Neural cell (in vitro differentiated cells): ENCODE results near the gene ADAMTS15. TPM values are rescaled to one million over a fixed set of nuclear protein-coding genes. Genes with fewer than 3 reads are reported as not detected.

Experiments
- H2AFZ ChIP-seq: fragments of 200-600, 300-800 bp; sonication (generic), shearing (Covaris generic); 2 replicates; pipeline ENCODE4 v1.6.0; 2014; ENCODE audit warnings: low read depth, mild to moderate bottlenecking, antibody characterized with exemption, low read length, moderate library complexity
- H3F3A ChIP-seq: fragments of 200-600 bp; shearing (Covaris generic); 2 replicates; pipeline ENCODE4 v1.6.1; 2016; ENCODE audit warnings: mild to moderate bottlenecking, moderate library complexity, mixed read lengths, antibody characterized with exemption, low read length; ENCODE audit not compliant: insufficient read depth, poor library complexity, severe bottlenecking
- H3K27ac ChIP-seq: fragments of 200-600, 300-800 bp; sonication (generic), shearing (Covaris generic); 2 replicates; pipeline ENCODE4 v1.5.1; 2014; ENCODE audit warnings: mild to moderate bottlenecking, low read length, moderate library complexity
- H3K27me3 ChIP-seq: fragments of 300-800, 200-600 bp; sonication (generic), shearing (Covaris generic); 2 replicates; pipeline ENCODE4 v1.6.0; 2014; ENCODE audit warnings: mild to moderate bottlenecking, low read depth, low read length, moderate library complexity; ENCODE audit not compliant: insufficient read depth
- H3K36me3 ChIP-seq: fragments of 300-800, 200-600 bp; sonication (generic), shearing (Covaris generic); 2 replicates; pipeline ENCODE4 v1.5.1; 2014; ENCODE audit warnings: mild to moderate bottlenecking, antibody characterized with exemption, low read length, moderate library complexity; ENCODE audit not compliant: insufficient read depth
- H3K4me2 ChIP-seq: fragments of 300-800, 200-600 bp; sonication (generic), shearing (Covaris generic); 2 replicates; pipeline ENCODE4 v1.6.0; 2014; ENCODE audit warnings: mild to moderate bottlenecking, low read length
- H3K4me3 ChIP-seq: fragments of 300-800, 200-600 bp; sonication (generic), shearing (Covaris generic); 2 replicates; pipeline ENCODE4 v1.5.1; 2014; ENCODE audit warnings: mild to moderate bottlenecking, low read length, moderate library complexity
- H3K79me2 ChIP-seq: fragments of 200-600 bp; shearing (Covaris generic); replicated peaks from 2 replicates; pipeline ENCODE4 v1.6.0; 2014; ENCODE audit warnings: mild to moderate bottlenecking, low read length, moderate library complexity; ENCODE audit not compliant: insufficient read depth
- H3K9ac ChIP-seq: fragments of 300-800, 200-600 bp; sonication (generic), shearing (Covaris generic); 2 replicates; pipeline ENCODE4 v1.6.1; 2016; ENCODE audit warnings: mild to moderate bottlenecking, low read length, mixed read lengths
- H3K9me2 ChIP-seq: fragments of 200-600 bp; shearing (Covaris generic); 2 replicates; pipeline ENCODE4 v1.6.1; 2016; ENCODE audit warnings: mild to moderate bottlenecking, low read length, mixed read lengths; ENCODE audit not compliant: insufficient read depth
- H3K9me3 ChIP-seq: fragments of 200-600, 300-800 bp; sonication (generic), shearing (Covaris generic); 2 replicates; pipeline ENCODE4 v1.6.1; 2016; ENCODE audit warnings: mild to moderate bottlenecking, mixed run types, low read length, moderate library complexity, mixed read lengths
- H4K20me1 ChIP-seq: fragments of 200-600 bp; shearing (Covaris generic); 2 replicates; pipeline ENCODE4 v1.6.1; 2016; ENCODE audit warnings: mild to moderate bottlenecking, mixed run types; ENCODE audit not compliant: insufficient read depth
- CTCF ChIP-seq: fragments of 450-650 bp; IDR thresholded peaks from 2 replicates; pipeline ENCODE4 v1.5.1; 2014; ENCODE audit warnings: antibody characterized with exemption, mild to moderate bottlenecking, moderate library complexity; ENCODE audit not compliant: poor library complexity, severe bottlenecking
- EP300 ChIP-seq: fragments of 450-650 bp; conservative IDR thresholded peaks from 2 replicates; pipeline ENCODE4 v1.6.1; 2014; ENCODE audit warnings: antibody characterized with exemption, mild to moderate bottlenecking, moderate library complexity; ENCODE audit not compliant: poor library complexity, severe bottlenecking
- EZH2 ChIP-seq: fragments of 200-600, 300-800 bp; shearing (Covaris generic), sonication (generic); IDR thresholded peaks from 2 replicates; pipeline ENCODE4 v1.6.1; 2014; ENCODE audit warnings: antibody characterized with exemption, low read length, borderline replicate concordance, mild to moderate bottlenecking; ENCODE audit not compliant: insufficient read depth, poor library complexity, severe bottlenecking
- MXI1 ChIP-seq: fragments of 450-650 bp; conservative IDR thresholded peaks from 2 replicates; pipeline ENCODE4 v1.6.1; 2014; ENCODE audit warnings: antibody characterized with exemption, mild to moderate bottlenecking; ENCODE audit not compliant: poor library complexity, severe bottlenecking
- POLR2AphosphoS5 ChIP-seq: IDR thresholded peaks from 2 replicates; pipeline ENCODE4 v1.6.1; 2012
- RAD21 ChIP-seq: fragments of 450-650 bp; conservative IDR thresholded peaks from 2 replicates; pipeline ENCODE4 v1.6.1; 2014; ENCODE audit warnings: antibody characterized with exemption, mild to moderate bottlenecking, moderate library complexity
- SMC3 ChIP-seq: fragments of 450-650 bp; conservative IDR thresholded peaks from 2 replicates; pipeline ENCODE4 v1.6.1; 2014; ENCODE audit warnings: antibody characterized with exemption, mild to moderate bottlenecking, moderate library complexity; ENCODE audit not compliant: poor library complexity
- TAF1 ChIP-seq: IDR thresholded peaks from 2 replicates; pipeline ENCODE4 v1.6.1; 2012; ENCODE audit warnings: low read depth
- polyA plus RNA-seq: library from polyadenylated mRNA; depleted of rRNA; stranded (reverse); fragments of >200 nt; gene quantifications from 2 replicates; pipeline ENCODE4 v1.2.3, GENCODE V29; 2014
- TF ChIP-seq, protein P1 (sequence below): IDR thresholded peaks from 2 replicates; pipeline ENCODE4 v1.6.1; 2012; ENCODE audit warnings: borderline replicate concordance

Gene ADAMTS15
- polyA plus RNA-seq, 1 donor from 2014 or later, result 1.1 TPM

GRCh38 chr11:130469181-130469580 is 20.7 kb downstream of the ADAMTS15 start:
- Histone ChIP-seq H4K20me1 (no peaks in the 10 kb centered on the region), H3K36me3 (no peaks in the 10 kb centered on the region), H3K9me2 (no peaks in the 10 kb centered on the region), H3F3A (no peaks in the 10 kb centered on the region), H3K9ac (no peak overlapping the region), H2AFZ (no peak overlapping the region), H3K27me3 (no peaks in the 10 kb centered on the region), H3K27ac (no peak overlapping the region), H3K79me2 (no peaks in the 10 kb centered on the region), H3K9me3 (no peaks in the 10 kb centered on the region), H3K4me3 (no peak overlapping the region), H3K4me2 (no peak overlapping the region)
- no peak for TF ChIP-seq SMC3

DNA sequence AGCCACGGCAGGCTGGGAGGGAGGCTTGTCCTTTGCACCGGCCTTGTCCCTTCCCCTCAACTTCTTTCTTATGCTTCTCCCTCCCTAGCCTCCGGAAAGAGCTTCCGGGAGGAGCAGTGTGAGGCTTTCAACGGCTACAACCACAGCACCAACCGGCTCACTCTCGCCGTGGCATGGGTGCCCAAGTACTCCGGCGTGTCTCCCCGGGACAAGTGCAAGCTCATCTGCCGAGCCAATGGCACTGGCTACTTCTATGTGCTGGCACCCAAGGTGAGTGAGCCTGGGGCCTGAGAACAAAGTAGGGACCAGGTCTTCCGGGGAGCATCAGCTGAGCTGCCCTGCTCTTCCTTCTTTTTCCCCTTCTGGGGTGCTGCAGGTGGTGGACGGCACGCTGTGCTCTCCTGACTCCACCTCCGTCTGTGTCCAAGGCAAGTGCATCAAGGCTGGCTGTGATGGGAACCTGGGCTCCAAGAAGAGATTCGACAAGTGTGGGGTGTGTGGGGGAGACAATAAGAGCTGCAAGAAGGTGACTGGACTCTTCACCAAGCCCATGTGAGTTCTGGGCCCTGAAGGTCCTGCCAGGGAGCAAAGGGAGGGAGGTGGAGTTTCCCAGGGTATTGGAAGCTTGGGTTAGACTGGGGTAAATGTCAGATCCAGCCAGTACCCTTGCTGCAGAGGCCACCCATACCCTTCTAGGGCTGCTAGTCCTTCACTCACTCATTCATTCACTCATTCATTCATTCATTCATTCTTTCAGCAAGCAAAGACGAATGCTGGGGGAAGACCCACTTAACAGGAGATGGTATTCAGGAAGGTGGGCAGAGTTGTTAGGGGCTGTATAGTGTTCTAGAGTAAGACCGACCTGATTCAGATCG is 22.6 kb downstream of the ADAMTS15 start:
- Histone ChIP-seq H3K27me3 (no peaks in the 10 kb centered on the region), H3K4me2 (no peak overlapping the region), H3F3A (no peaks in the 10 kb centered on the region), H3K4me3 (no peak overlapping the region), H3K79me2 (no peaks in the 10 kb centered on the region), H3K9ac (no peak overlapping the region), H3K9me2 (no peaks in the 10 kb centered on the region), H2AFZ (no peak overlapping the region), H3K9me3 (no peaks in the 10 kb centered on the region), H3K27ac (no peak overlapping the region), H4K20me1 (no peaks in the 10 kb centered on the region), H3K36me3 (no peaks in the 10 kb centered on the region)
- TF ChIP-seq TAF1, result no peak
- no peak for TF ChIP-seq CTCF
- TF ChIP-seq EZH2, result no peak
- no peak for TF ChIP-seq SMC3
- TF ChIP-seq RAD21, result no peak
- TF ChIP-seq EP300, result no peak
- TF ChIP-seq POLR2AphosphoS5, result no peak
- no peak for TF ChIP-seq MXI1
- TF ChIP-seq, protein P1, sequence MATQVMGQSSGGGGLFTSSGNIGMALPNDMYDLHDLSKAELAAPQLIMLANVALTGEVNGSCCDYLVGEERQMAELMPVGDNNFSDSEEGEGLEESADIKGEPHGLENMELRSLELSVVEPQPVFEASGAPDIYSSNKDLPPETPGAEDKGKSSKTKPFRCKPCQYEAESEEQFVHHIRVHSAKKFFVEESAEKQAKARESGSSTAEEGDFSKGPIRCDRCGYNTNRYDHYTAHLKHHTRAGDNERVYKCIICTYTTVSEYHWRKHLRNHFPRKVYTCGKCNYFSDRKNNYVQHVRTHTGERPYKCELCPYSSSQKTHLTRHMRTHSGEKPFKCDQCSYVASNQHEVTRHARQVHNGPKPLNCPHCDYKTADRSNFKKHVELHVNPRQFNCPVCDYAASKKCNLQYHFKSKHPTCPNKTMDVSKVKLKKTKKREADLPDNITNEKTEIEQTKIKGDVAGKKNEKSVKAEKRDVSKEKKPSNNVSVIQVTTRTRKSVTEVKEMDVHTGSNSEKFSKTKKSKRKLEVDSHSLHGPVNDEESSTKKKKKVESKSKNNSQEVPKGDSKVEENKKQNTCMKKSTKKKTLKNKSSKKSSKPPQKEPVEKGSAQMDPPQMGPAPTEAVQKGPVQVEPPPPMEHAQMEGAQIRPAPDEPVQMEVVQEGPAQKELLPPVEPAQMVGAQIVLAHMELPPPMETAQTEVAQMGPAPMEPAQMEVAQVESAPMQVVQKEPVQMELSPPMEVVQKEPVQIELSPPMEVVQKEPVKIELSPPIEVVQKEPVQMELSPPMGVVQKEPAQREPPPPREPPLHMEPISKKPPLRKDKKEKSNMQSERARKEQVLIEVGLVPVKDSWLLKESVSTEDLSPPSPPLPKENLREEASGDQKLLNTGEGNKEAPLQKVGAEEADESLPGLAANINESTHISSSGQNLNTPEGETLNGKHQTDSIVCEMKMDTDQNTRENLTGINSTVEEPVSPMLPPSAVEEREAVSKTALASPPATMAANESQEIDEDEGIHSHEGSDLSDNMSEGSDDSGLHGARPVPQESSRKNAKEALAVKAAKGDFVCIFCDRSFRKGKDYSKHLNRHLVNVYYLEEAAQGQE, result no peak
